IMR-90 (cell line): ENCODE data around the gene ALKBH5. TPM values are rescaled to one million over a fixed set of nuclear protein-coding genes. Genes with fewer than 3 reads are reported as not detected.

Experiments
- ATAC-seq: fragments of 200-7000 bp; cut with Tn5 transposase; 2 replicates; pipeline ENCODE4 v1.9.1; 2020; ENCODE audit warnings: low read depth, mild to moderate bottlenecking, moderate library complexity
- BruUV-seq: library from RNA; stranded (reverse); fragments of 400-500 nt; replicated peaks from 2 replicates; lab custom pipeline; 2021; lab: Mats Ljungman, UMichigan
- CTCF ChIA-PET: fragments of 300-600 bp; formaldehyde crosslinking; extraction: SDS; loops from one replicate; lab custom pipeline; 2021; ENCODE audit warnings: antibody characterized with exemption; lab: Yijun Ruan, JAX
- POLR2A ChIA-PET: fragments of 300-600 bp; sonication (Branson Sonifier 250); formaldehyde crosslinking; loops from one replicate; lab custom pipeline; 2022; ENCODE audit warnings: antibody characterized with exemption; ENCODE audit not compliant: unreplicated experiment; lab: Charles Lee
- DNase-seq: peaks from one replicate; pipeline ENCODE4 v3.0.0; 2013
- H2AFZ ChIP-seq: replicated peaks from 2 replicates; pipeline ENCODE3; 2013; ENCODE audit warnings: low read length, mild to moderate bottlenecking; ENCODE audit not compliant: poor library complexity
- H2AK5ac ChIP-seq: 2 replicates; pipeline ENCODE4 v1.6.1; 2013; ENCODE audit warnings: low read depth, low read length, inconsistent platforms
- H2AK9ac ChIP-seq: replicated peaks from 2 replicates; pipeline ENCODE3; 2013; ENCODE audit warnings: mild to moderate bottlenecking, low read depth, low read length, moderate library complexity; ENCODE audit not compliant: poor library complexity
- H2BK120ac ChIP-seq: 2 replicates; pipeline ENCODE4 v1.6.1; 2013; ENCODE audit warnings: low read depth, low read length, inconsistent platforms
- H2BK15ac ChIP-seq: 3 replicates; pipeline ENCODE4 v1.6.1; 2013; ENCODE audit warnings: low read depth, low read length, inconsistent platforms
- H2BK20ac ChIP-seq: 2 replicates; pipeline ENCODE4 v1.6.1; 2013; ENCODE audit warnings: low read depth, mild to moderate bottlenecking, inconsistent platforms, low read length, moderate library complexity
- H2BK5ac ChIP-seq: 2 replicates; pipeline ENCODE4 v1.6.1; 2013; ENCODE audit warnings: mild to moderate bottlenecking, low read depth, low read length, inconsistent platforms; ENCODE audit not compliant: poor library complexity, severe bottlenecking
- H3K14ac ChIP-seq: replicated peaks from 2 replicates; pipeline ENCODE4 v1.6.1; 2013; ENCODE audit warnings: low read depth, low read length, inconsistent platforms
- H3K18ac ChIP-seq: 2 replicates; pipeline ENCODE4 v1.6.1; 2013; ENCODE audit warnings: low read depth, low read length, control low read depth
- H3K23ac ChIP-seq: 2 replicates; pipeline ENCODE4 v1.6.1; 2013; ENCODE audit warnings: low read depth, low read length, inconsistent platforms
- H3K27ac ChIP-seq: 2 replicates; pipeline ENCODE4 v1.5.1; 2013; ENCODE audit warnings: mild to moderate bottlenecking, control low read depth, low read length; ENCODE audit not compliant: insufficient read depth
- H3K27me3 ChIP-seq: 2 replicates; pipeline ENCODE4 v1.6.1; 2013; ENCODE audit warnings: low read length; ENCODE audit not compliant: control insufficient read depth, insufficient read depth
- H3K36me3 ChIP-seq: 2 replicates; pipeline ENCODE4 v1.6.1; 2013; ENCODE audit warnings: low read length, mixed read lengths; ENCODE audit not compliant: control insufficient read depth, insufficient read depth
- H3K4ac ChIP-seq: 2 replicates; pipeline ENCODE4 v1.6.1; 2013; ENCODE audit warnings: low read depth, low read length, inconsistent platforms
- H3K4me1 ChIP-seq: 2 replicates; pipeline ENCODE4 v1.6.1; 2013; ENCODE audit warnings: low read length, mixed read lengths; ENCODE audit not compliant: control insufficient read depth, insufficient read depth
- H3K4me2 ChIP-seq: 2 replicates; pipeline ENCODE4 v1.6.1; 2013; ENCODE audit warnings: low read depth, mild to moderate bottlenecking, control low read depth, low read length, moderate library complexity
- H3K4me3 ChIP-seq: 2 replicates; pipeline ENCODE4 v1.5.1; 2013; ENCODE audit warnings: low read depth, mild to moderate bottlenecking, control low read depth, low read length, moderate library complexity; ENCODE audit not compliant: insufficient read depth
- H3K56ac ChIP-seq: 2 replicates; pipeline ENCODE4 v1.6.1; 2013; ENCODE audit warnings: low read length, inconsistent platforms; ENCODE audit not compliant: insufficient read depth; ENCODE audit errors: extremely low read depth
- H3K79me1 ChIP-seq, 2 experiments: 2 replicates each; pipeline ENCODE4 v1.6.1; 2013; ENCODE audit warnings: low read length in 2 of 2, inconsistent platforms in 1 of 2, low read depth in 1 of 2
- H3K9ac ChIP-seq: 2 replicates; pipeline ENCODE4 v1.6.1; 2013; ENCODE audit warnings: low read depth, low read length, control low read depth
- H3K9me1 ChIP-seq: 2 replicates; pipeline ENCODE4 v1.6.1; 2013; ENCODE audit warnings: low read length, inconsistent platforms; ENCODE audit not compliant: insufficient read depth
- H3K9me3 ChIP-seq: 2 replicates; pipeline ENCODE4 v1.6.1; 2013; ENCODE audit warnings: low read length; ENCODE audit not compliant: control insufficient read depth, insufficient read depth
- H4K20me1 ChIP-seq: 2 replicates; pipeline ENCODE4 v1.6.1; 2013; ENCODE audit warnings: low read length, inconsistent platforms; ENCODE audit not compliant: insufficient read depth
- H4K5ac ChIP-seq: 2 replicates; pipeline ENCODE4 v1.6.1; 2013; ENCODE audit warnings: mild to moderate bottlenecking, low read depth, low read length, control low read depth
- H4K8ac ChIP-seq, 2 experiments: 2 replicates each; pipeline ENCODE4 v1.6.1; 2013; ENCODE audit warnings: low read depth in 2 of 2, low read length in 2 of 2, control low read depth in 1 of 2, inconsistent platforms in 1 of 2
- H4K91ac ChIP-seq: 2 replicates; pipeline ENCODE4 v1.6.1; 2013; ENCODE audit warnings: low read depth, low read length, inconsistent platforms; ENCODE audit not compliant: insufficient read depth
- CHD1 ChIP-seq: IDR thresholded peaks from 2 replicates; pipeline ENCODE4 v1.6.1; 2012; ENCODE audit warnings: low read depth, low read length, improper control_type of control experiment
- ELK1 ChIP-seq: fragments of 150-350 bp; IDR thresholded peaks from 2 replicates; pipeline ENCODE4 v1.6.1; 2016; ENCODE audit warnings: low read depth, mild to moderate bottlenecking, low read length, moderate library complexity, borderline replicate concordance
- FOS ChIP-seq: fragments of 150-350 bp; IDR thresholded peaks from 2 replicates; pipeline ENCODE4 v1.6.1; 2016; ENCODE audit warnings: low read depth, low read length
- MAFK ChIP-seq: IDR thresholded peaks from 2 replicates; pipeline ENCODE4 v1.6.1; 2012; ENCODE audit warnings: low read depth, low read length, improper control_type of control experiment
- MXI1 ChIP-seq: IDR thresholded peaks from 2 replicates; pipeline ENCODE4 v1.6.1; 2012; ENCODE audit warnings: low read depth, mild to moderate bottlenecking, low read length, moderate library complexity, borderline replicate concordance
- RFX5 ChIP-seq: IDR thresholded peaks from 2 replicates; pipeline ENCODE4 v1.8.0; 2012; ENCODE audit warnings: low read depth, mild to moderate bottlenecking, low read length, moderate library complexity
- SMC3 ChIP-seq: fragments of 150-350 bp; IDR thresholded peaks from 2 replicates; pipeline ENCODE4 v1.6.1; 2016; ENCODE audit warnings: low read depth, mild to moderate bottlenecking, antibody characterized with exemption, low read length, moderate library complexity
- WGBS, 2 experiments: methylation state at CpG; one replicate each; pipeline versions ENCODE4 v1.1.5 to v1.1.7; 2013; ENCODE audit warnings: missing lambda C conversion rate in 2 of 2; ENCODE audit not compliant: insufficient read length in 1 of 2; ENCODE audit errors: extremely low coverage in 2 of 2; 5-methylcytosine and 5-hydroxymethylcytosine counted together
- dilution Hi-C: fragments of 300-500 bp; cut with HindIII; formaldehyde crosslinking; loops from one replicate; pipeline ENCODE4 v1.14.3; 2018; ENCODE audit warnings: low sequenced_read_pairs; ENCODE audit not compliant: unreplicated experiment
- in situ Hi-C: fragments of 300-500 bp; cut with MboI; formaldehyde crosslinking; loops from 3 replicates; pipeline ENCODE4 v1.14.3; 2019; ENCODE audit warnings: low sequenced_read_pairs, inconsistent platforms, mixed read lengths
- intact Hi-C: fragments of 100-400 bp; cut with micrococcal nuclease; formaldehyde crosslinking; loops from 2 replicates; pipeline ENCODE4 v1.10.0; 2022
- polyA plus RNA-seq, 3 experiments: library from polyadenylated mRNA; depleted of rRNA; stranded (reverse); fragments of >200 nt; gene quantifications; 2 replicates each; pipeline ENCODE4 v1.2.3, GENCODE V29; 2012; ENCODE audit warnings: low replicate concordance in 1 of 3
- total RNA-seq: library from RNA; depleted of rRNA; stranded (reverse); fragments of >200 nt; gene quantifications from 2 replicates; pipeline ENCODE4 v1.2.3, GENCODE V29; 2012

ALKBH5 gene
- total and polyA plus RNA-seq, 2 of the 4 experiments (the other 2 are of a cell fraction) = 57.6 to 79.6 TPM

GRCh38 chr17:18158022-18158600 lies 25.5 kb upstream of the ALKBH5 start:
- H2BK120ac ChIP-seq = peak overlapping the region; percentile 50
- CTCF ChIA-PET = no interaction called here
- peak overlapping the region; percentile 92 for H2AFZ ChIP-seq
- H4K91ac ChIP-seq = peak overlapping the region; percentile 56; the same call in 1 of the 2 replicates
- H3K4me3 ChIP-seq = peak overlapping the region; percentile 32
- peak; percentile 30 for ATAC-seq
- no peaks in the 10 kb centered on the region for H3K36me3 ChIP-seq
- TF ChIP-seq ELK1 (no peak), CHD1 (no peak), MXI1 (no peak), FOS (no peak), RFX5 (no peak), MAFK (no peak), SMC3 (no peak)
- no peak overlapping the region for H3K23ac ChIP-seq
- no peak overlapping the region for H3K27ac ChIP-seq
- dilution Hi-C loops (no loop called here), intact Hi-C loops (no loop called here), in situ Hi-C loops (no loop called here)
- no TSS peak for BruUV-seq
- H3K9ac ChIP-seq = no peak overlapping the region; the same call in 1 of the 2 replicates
- H2BK20ac ChIP-seq = no peak overlapping the region
- peak; percentile 85 for DNase-seq
- no peak overlapping the region; the same call in 2 of the 3 replicates for H2BK15ac ChIP-seq
- peak overlapping the region; percentile 92 for H2AK9ac ChIP-seq
- peak overlapping the region; percentile 59 for H3K4ac ChIP-seq
- H3K56ac ChIP-seq = no peak overlapping the region
- H3K14ac ChIP-seq = peak overlapping the region; percentile 76
- POLR2A ChIA-PET = no interaction called here
- H3K4me2 ChIP-seq = peak overlapping the region; percentile 8
- WGBS, 2 experiments = 27% methylated on average over 3 of the region's 26 CpGs; no CpG with 5 or more reads in 1 of the 2 experiments
- H3K18ac ChIP-seq = 0 out of 2 replicates have a peak overlapping the region, but pooled peaks have one; percentile 20
- H3K79me1 ChIP-seq = no peaks in the 10 kb centered on the region
- peak overlapping the region; percentile 52 to 91 for H4K8ac ChIP-seq
- H4K5ac ChIP-seq = peak overlapping the region; percentile 60
- no peaks in the 10 kb centered on the region; the same call in 1 of the 2 replicates for H3K27me3 ChIP-seq
- H4K20me1 ChIP-seq = no peaks in the 10 kb centered on the region
- no peaks in the 10 kb centered on the region for H3K9me3 ChIP-seq
- H2AK5ac ChIP-seq = peak overlapping the region; percentile 87; the same call in 1 of the 2 replicates
- H3K4me1 ChIP-seq = peaks cover 5% of the 10 kb centered on the region; the same call in 1 of the 2 replicates
- no peak overlapping the region for H2BK5ac ChIP-seq
- peaks cover 18% of the 10 kb centered on the region for H3K9me1 ChIP-seq
